HG03378 (cell line): ENCODE results near the gene ZNF276.
"Not testable (repeated sequence)": the region's sequence is repeated elsewhere in the genome, so short reads cannot be mapped to it uniquely, and the experiment has no call there.

Experiments used
- ATAC-seq: cut with Tn5 transposase; IDR thresholded peaks from one replicate; pipeline ENCODE4 v1.9.1; 2021; ENCODE audit warnings: mild to moderate bottlenecking, moderate library complexity; ENCODE audit not compliant: unreplicated experiment

Gene ZNF276

GRCh38 chr16:89779231-89779908, 58.0 kb downstream of the ZNF276 start:
- no peak for ATAC-seq

GRCh38 chr16:89779909-89780305, 58.6 kb downstream of the ZNF276 start:
- ATAC-seq = no peak

- ATAC-seq = no peak
These were observed 61.2 kb downstream of the ZNF276 start for GRCh38 chr16:89782489-89782888.

- ATAC-seq = not testable (repeated sequence)
These were observed 62.6 kb downstream of the ZNF276 start for GRCh38 chr16:89783952-89784351.

GRCh38 chr16:89784406-89784805, 63.1 kb downstream of the ZNF276 start:
- no peak for ATAC-seq

GRCh38 chr16:89785523-89786155, 64.3 kb downstream of the ZNF276 start:
- ATAC-seq = no peak

GRCh38 chr16:89786474-89787364, 65.4 kb downstream of the ZNF276 start:
- ATAC-seq = no peak

GRCh38 chr16:89787365-89787805, 66.0 kb downstream of the ZNF276 start:
- no peak for ATAC-seq
